ENCODE results near the gene PACRG.

The PACRG gene

GRCh38 chr6:163095401-163095800, 367.6 kb downstream of the PACRG start:
- Histone ChIP-seq H3K4me3 (ENCODE audit: low read depth in 1 of 2, low read length in 2 of 2) (no peak overlapping the region), H3K9ac (ENCODE audit: low read depth in 1 of 2, low read length in 2 of 2) (no peak overlapping the region), H3K27me3 (ENCODE audit: control insufficient read depth in 1 of 2, insufficient read depth in 2 of 2, low read length in 2 of 2) (no peaks in the 10 kb centered on the region), H3K4me1 (ENCODE audit: control insufficient read depth in 1 of 2, insufficient read depth in 2 of 2, low read length in 2 of 2) (no peaks in the 10 kb centered on the region), H3K9me3 (ENCODE audit: control insufficient read depth in 1 of 2, low read length in 2 of 2) (peaks cover 0 to 4% of the 10 kb centered on the region in 2 donors), H3K36me3 (ENCODE audit: control insufficient read depth in 1 of 2, insufficient read depth in 2 of 2, low read length in 2 of 2) (no peaks in the 10 kb centered on the region), H3K27ac (ENCODE audit: low read depth, low read length) (no peak overlapping the region)

- Histone ChIP-seq H3K9ac (ENCODE audit: low read depth in 1 of 2, low read length in 2 of 2) (no peak overlapping the region), H3K4me3 (ENCODE audit: low read depth in 1 of 2, low read length in 2 of 2) (no peak overlapping the region), H3K4me1 (ENCODE audit: control insufficient read depth in 1 of 2, insufficient read depth in 2 of 2, low read length in 2 of 2) (no peaks in the 10 kb centered on the region), H3K9me3 (ENCODE audit: control insufficient read depth in 1 of 2, low read length in 2 of 2) (peaks cover 0 to 4% of the 10 kb centered on the region in 2 donors), H3K27ac (ENCODE audit: low read depth, low read length) (no peak overlapping the region), H3K27me3 (ENCODE audit: control insufficient read depth in 1 of 2, insufficient read depth in 2 of 2, low read length in 2 of 2) (no peaks in the 10 kb centered on the region), H3K36me3 (ENCODE audit: control insufficient read depth in 1 of 2, insufficient read depth in 2 of 2, low read length in 2 of 2) (no peaks in the 10 kb centered on the region)
Measured at GRCh38 chr6:163098827-163099479, 371.2 kb downstream of the PACRG start.

GRCh38 chr6:163099621-163100171, 371.9 kb downstream of the PACRG start:
- Histone ChIP-seq H3K36me3 (ENCODE audit: control insufficient read depth in 1 of 2, insufficient read depth in 2 of 2, low read length in 2 of 2) (no peaks in the 10 kb centered on the region), H3K9me3 (ENCODE audit: control insufficient read depth in 1 of 2, low read length in 2 of 2) (peaks cover 0 to 4% of the 10 kb centered on the region in 2 donors), H3K4me1 (ENCODE audit: control insufficient read depth in 1 of 2, insufficient read depth in 2 of 2, low read length in 2 of 2) (no peaks in the 10 kb centered on the region), H3K27ac (ENCODE audit: low read depth, low read length) (no peak overlapping the region), H3K9ac (ENCODE audit: low read depth in 1 of 2, low read length in 2 of 2) (no peak overlapping the region), H3K27me3 (ENCODE audit: control insufficient read depth in 1 of 2, insufficient read depth in 2 of 2, low read length in 2 of 2) (no peaks in the 10 kb centered on the region), H3K4me3 (ENCODE audit: low read depth in 1 of 2, low read length in 2 of 2) (no peak overlapping the region)

- no peaks in the 10 kb centered on the region for H3K4me1 ChIP-seq (ENCODE audit: control insufficient read depth in 1 of 2, insufficient read depth in 2 of 2, low read length in 2 of 2)
- H3K27ac ChIP-seq (ENCODE audit: low read depth, low read length) = no peak overlapping the region
- H3K9ac ChIP-seq (ENCODE audit: low read depth in 1 of 2, low read length in 2 of 2) = no peak overlapping the region
- H3K27me3 ChIP-seq (ENCODE audit: control insufficient read depth in 1 of 2, insufficient read depth in 2 of 2, low read length in 2 of 2) = no peaks in the 10 kb centered on the region
- no peaks in the 10 kb centered on the region for H3K36me3 ChIP-seq (ENCODE audit: control insufficient read depth in 1 of 2, insufficient read depth in 2 of 2, low read length in 2 of 2)
- H3K4me3 ChIP-seq (ENCODE audit: low read depth in 1 of 2, low read length in 2 of 2) = no peak overlapping the region
- H3K9me3 ChIP-seq (ENCODE audit: control insufficient read depth in 1 of 2, low read length in 2 of 2) = peaks cover 0 to 4% of the 10 kb centered on the region in 2 donors
Measured at GRCh38 chr6:163100259-163100658, 372.5 kb downstream of the PACRG start.

GRCh38 chr6:163113358-163113962, 385.7 kb downstream of the PACRG start:
- H3K9me3 ChIP-seq (ENCODE audit: control insufficient read depth in 1 of 2, low read length in 2 of 2) = peaks cover 8 to 13% of the 10 kb centered on the region in 2 donors
- no peak overlapping the region for H3K27ac ChIP-seq (ENCODE audit: low read depth, low read length)
- no peak overlapping the region for H3K9ac ChIP-seq (ENCODE audit: low read depth in 1 of 2, low read length in 2 of 2)
- H3K36me3 ChIP-seq (ENCODE audit: control insufficient read depth in 1 of 2, insufficient read depth in 2 of 2, low read length in 2 of 2) = no peaks in the 10 kb centered on the region
- no peak overlapping the region for H3K4me3 ChIP-seq (ENCODE audit: low read depth in 1 of 2, low read length in 2 of 2)
- no peaks in the 10 kb centered on the region for H3K4me1 ChIP-seq (ENCODE audit: control insufficient read depth in 1 of 2, insufficient read depth in 2 of 2, low read length in 2 of 2)
- no peaks in the 10 kb centered on the region for H3K27me3 ChIP-seq (ENCODE audit: control insufficient read depth in 1 of 2, insufficient read depth in 2 of 2, low read length in 2 of 2)

GRCh38 chr6:163118941-163119340, 391.2 kb downstream of the PACRG start:
- Histone ChIP-seq H3K4me3 (ENCODE audit: low read depth in 1 of 2, low read length in 2 of 2) (no peak overlapping the region), H3K27ac (ENCODE audit: low read depth, low read length) (no peak overlapping the region), H3K4me1 (ENCODE audit: control insufficient read depth in 1 of 2, insufficient read depth in 2 of 2, low read length in 2 of 2) (no peaks in the 10 kb centered on the region), H3K27me3 (ENCODE audit: control insufficient read depth in 1 of 2, insufficient read depth in 2 of 2, low read length in 2 of 2) (no peaks in the 10 kb centered on the region), H3K9me3 (ENCODE audit: control insufficient read depth in 1 of 2, low read length in 2 of 2) (peaks cover 0 to 2% of the 10 kb centered on the region in 2 donors), H3K9ac (ENCODE audit: low read depth in 1 of 2, low read length in 2 of 2) (no peak overlapping the region), H3K36me3 (ENCODE audit: control insufficient read depth in 1 of 2, insufficient read depth in 2 of 2, low read length in 2 of 2) (no peaks in the 10 kb centered on the region)

- Histone ChIP-seq H3K36me3 (ENCODE audit: control insufficient read depth in 1 of 2, insufficient read depth in 2 of 2, low read length in 2 of 2) (no peaks in the 10 kb centered on the region), H3K4me3 (ENCODE audit: low read depth in 1 of 2, low read length in 2 of 2) (no peak overlapping the region), H3K27ac (ENCODE audit: low read depth, low read length) (no peak overlapping the region), H3K4me1 (ENCODE audit: control insufficient read depth in 1 of 2, insufficient read depth in 2 of 2, low read length in 2 of 2) (no peaks in the 10 kb centered on the region), H3K9ac (ENCODE audit: low read depth in 1 of 2, low read length in 2 of 2) (no peak overlapping the region), H3K27me3 (ENCODE audit: control insufficient read depth in 1 of 2, insufficient read depth in 2 of 2, low read length in 2 of 2) (no peaks in the 10 kb centered on the region), H3K9me3 (ENCODE audit: control insufficient read depth in 1 of 2, low read length in 2 of 2) (peaks cover 0 to 2% of the 10 kb centered on the region in 2 donors)
Measured at GRCh38 chr6:163120223-163120622, 392.4 kb downstream of the PACRG start.

GRCh38 chr6:163121270-163121669, 393.5 kb downstream of the PACRG start:
- no peaks in the 10 kb centered on the region for H3K4me1 ChIP-seq (ENCODE audit: control insufficient read depth in 1 of 2, insufficient read depth in 2 of 2, low read length in 2 of 2)
- H3K4me3 ChIP-seq (ENCODE audit: low read depth in 1 of 2, low read length in 2 of 2) = no peak overlapping the region
- peaks cover 0 to 2% of the 10 kb centered on the region in 2 donors for H3K9me3 ChIP-seq (ENCODE audit: control insufficient read depth in 1 of 2, low read length in 2 of 2)
- no peaks in the 10 kb centered on the region for H3K27me3 ChIP-seq (ENCODE audit: control insufficient read depth in 1 of 2, insufficient read depth in 2 of 2, low read length in 2 of 2)
- no peaks in the 10 kb centered on the region for H3K36me3 ChIP-seq (ENCODE audit: control insufficient read depth in 1 of 2, insufficient read depth in 2 of 2, low read length in 2 of 2)
- no peak overlapping the region for H3K27ac ChIP-seq (ENCODE audit: low read depth, low read length)
- H3K9ac ChIP-seq (ENCODE audit: low read depth in 1 of 2, low read length in 2 of 2) = no peak overlapping the region

GRCh38 chr6:163122365-163122764, 394.6 kb downstream of the PACRG start:
- Histone ChIP-seq H3K4me1 (ENCODE audit: control insufficient read depth in 1 of 2, insufficient read depth in 2 of 2, low read length in 2 of 2) (no peaks in the 10 kb centered on the region), H3K36me3 (ENCODE audit: control insufficient read depth in 1 of 2, insufficient read depth in 2 of 2, low read length in 2 of 2) (no peaks in the 10 kb centered on the region), H3K27me3 (ENCODE audit: control insufficient read depth in 1 of 2, insufficient read depth in 2 of 2, low read length in 2 of 2) (no peaks in the 10 kb centered on the region), H3K4me3 (ENCODE audit: low read depth in 1 of 2, low read length in 2 of 2) (no peak overlapping the region), H3K9me3 (ENCODE audit: control insufficient read depth in 1 of 2, low read length in 2 of 2) (peaks cover 0 to 2% of the 10 kb centered on the region in 2 donors), H3K9ac (ENCODE audit: low read depth in 1 of 2, low read length in 2 of 2) (no peak overlapping the region), H3K27ac (ENCODE audit: low read depth, low read length) (no peak overlapping the region)

- Histone ChIP-seq H3K9ac (ENCODE audit: low read depth in 1 of 2, low read length in 2 of 2) (no peak overlapping the region), H3K27me3 (ENCODE audit: control insufficient read depth in 1 of 2, insufficient read depth in 2 of 2, low read length in 2 of 2) (no peaks in the 10 kb centered on the region), H3K27ac (ENCODE audit: low read depth, low read length) (no peak overlapping the region), H3K36me3 (ENCODE audit: control insufficient read depth in 1 of 2, insufficient read depth in 2 of 2, low read length in 2 of 2) (no peaks in the 10 kb centered on the region), H3K9me3 (ENCODE audit: control insufficient read depth in 1 of 2, low read length in 2 of 2) (peaks cover 0 to 2% of the 10 kb centered on the region in 2 donors), H3K4me1 (ENCODE audit: control insufficient read depth in 1 of 2, insufficient read depth in 2 of 2, low read length in 2 of 2) (no peaks in the 10 kb centered on the region), H3K4me3 (ENCODE audit: low read depth in 1 of 2, low read length in 2 of 2) (no peak overlapping the region)
Measured at GRCh38 chr6:163123098-163123497, 395.3 kb downstream of the PACRG start.
